Measurements from ENCODE around the gene SUGCT. TPM values are rescaled to one million over a fixed set of nuclear protein-coding genes. Genes with fewer than 3 reads are reported as not detected.
"Not testable (repeated sequence)": the region's sequence is repeated elsewhere in the genome, so short reads cannot be mapped to it uniquely, and the experiment has no call there.

The SUGCT gene
- polyA plus RNA-seq, 1 donor, result 1.3 TPM

DNA sequence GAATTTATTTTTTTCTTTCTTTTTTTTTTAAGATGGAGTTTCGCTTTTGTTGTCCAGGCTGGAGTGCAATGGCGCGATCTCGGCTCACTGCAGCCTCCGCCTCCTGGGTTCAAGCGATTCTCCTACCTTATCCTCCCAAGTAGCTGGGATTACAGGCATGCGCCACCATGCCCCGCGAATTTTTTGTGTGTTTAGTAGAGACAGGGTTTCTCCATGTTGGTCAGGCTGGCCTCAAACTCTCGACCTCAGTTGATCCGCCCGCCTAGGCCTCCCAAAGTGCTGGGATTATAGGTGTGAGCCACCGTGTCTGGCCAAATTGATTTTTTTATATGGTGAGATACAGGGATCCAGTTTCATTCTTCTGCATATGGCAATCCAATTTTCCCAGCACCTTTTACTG lies 5.1 kb downstream of the SUGCT start:
- not testable (repeated sequence) for DNase-seq

DNA sequence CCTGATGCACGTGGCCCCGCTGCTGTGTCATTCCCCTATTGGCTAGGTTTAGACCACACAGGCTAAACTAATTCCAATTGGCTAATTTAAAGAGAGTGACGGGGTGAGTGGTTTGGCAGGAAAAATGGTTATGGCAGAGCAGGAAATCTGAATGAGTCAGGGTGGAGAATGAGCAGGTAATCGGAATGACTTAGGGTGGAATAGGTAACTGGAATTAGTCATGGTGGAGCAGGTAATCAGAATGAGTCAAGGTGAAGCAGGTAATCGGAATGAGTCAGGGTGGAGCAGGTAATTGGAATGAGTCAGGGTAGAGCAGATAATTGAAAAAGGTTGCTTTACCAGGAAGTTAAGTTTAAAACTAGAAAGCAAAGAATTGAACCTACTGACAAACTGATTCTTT lies 7.1 kb downstream of the SUGCT start:
- not testable (repeated sequence) for DNase-seq

DNA sequence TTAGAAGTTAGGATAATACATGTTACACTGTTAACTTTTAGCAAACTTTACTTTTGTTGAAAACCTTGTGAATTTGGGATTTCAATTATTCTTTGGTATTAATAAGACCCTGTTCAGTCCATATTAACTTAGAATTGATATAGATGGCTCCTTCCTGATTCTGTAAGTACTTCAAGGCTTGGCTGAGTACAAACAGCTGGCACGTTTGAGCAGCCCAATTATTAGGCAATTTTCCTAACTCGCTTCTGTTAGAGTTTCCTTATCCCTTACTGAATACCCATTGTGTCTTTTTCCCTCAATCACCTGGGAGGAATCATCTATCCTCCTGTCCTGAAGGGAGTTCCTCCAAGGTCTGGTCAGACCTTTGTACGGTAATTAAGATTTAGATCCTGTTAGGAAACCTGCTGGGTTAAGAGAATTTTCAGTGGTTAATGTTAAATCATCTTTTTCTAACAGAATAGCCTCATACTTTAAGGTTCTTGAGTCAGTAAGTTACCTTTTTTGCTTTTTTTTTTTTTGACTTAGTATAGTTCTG lies 10.9 kb downstream of the SUGCT start:
- DNase-seq, result not testable (repeated sequence)

DNA sequence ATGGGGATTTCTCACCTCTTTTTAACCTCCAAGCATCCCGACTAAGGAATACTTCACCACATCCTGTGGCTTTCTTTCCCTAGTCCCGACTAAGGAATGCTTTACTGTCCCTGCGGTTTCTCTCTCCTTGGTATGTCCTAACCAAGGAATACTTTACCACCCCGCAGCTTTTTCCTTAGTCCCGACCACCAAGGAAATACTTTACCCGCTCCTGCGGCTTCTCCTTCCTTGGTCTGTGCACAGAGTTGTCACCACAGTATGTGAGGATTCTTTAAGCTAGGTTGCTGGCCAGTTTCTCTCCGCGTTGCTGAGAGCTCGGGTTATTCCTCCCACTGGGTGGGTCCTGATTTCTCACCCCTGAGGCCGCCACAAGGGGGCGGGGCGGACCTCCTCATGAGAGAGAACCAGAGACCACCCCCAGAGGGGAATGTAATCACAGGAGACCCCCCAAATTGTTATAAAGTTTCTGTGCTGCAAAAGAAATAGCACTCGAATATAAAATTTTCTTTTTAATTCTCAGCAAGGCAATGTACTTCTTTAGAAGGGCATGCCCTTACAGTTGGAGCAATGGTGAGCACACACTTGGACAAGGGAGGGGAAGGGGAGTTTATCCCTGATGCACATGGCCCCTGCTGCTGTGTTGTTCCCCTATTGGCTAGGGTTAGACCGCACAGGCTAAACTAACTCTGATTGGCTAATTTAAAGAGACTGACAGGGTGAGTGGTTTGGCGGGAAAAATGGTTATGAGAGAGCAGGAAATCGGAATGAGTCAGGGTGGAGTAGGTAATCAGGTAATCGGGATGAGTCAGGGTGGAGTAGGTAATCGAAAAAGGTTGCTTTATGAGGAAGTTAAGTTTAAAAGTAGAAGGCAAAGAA lies 12.8 kb downstream of the SUGCT start:
- DNase-seq, result no peak

DNA sequence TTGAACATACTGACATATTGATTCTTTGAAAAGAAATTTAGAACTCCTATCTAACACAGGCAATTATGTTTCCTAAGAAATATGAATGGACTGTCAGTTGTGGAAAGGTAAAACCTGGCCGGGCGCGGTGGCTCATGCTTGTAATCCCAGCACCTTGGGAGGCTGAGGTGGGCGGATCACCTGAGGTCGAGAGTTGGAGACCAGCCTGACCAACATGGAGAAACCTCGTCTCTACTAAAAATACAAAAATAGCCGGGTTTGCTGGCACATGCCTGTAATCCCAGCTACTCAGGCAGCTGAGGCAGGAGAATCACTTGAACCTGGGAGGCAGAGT lies 13.4 kb downstream of the SUGCT start:
- not testable (repeated sequence) for DNase-seq

DNA sequence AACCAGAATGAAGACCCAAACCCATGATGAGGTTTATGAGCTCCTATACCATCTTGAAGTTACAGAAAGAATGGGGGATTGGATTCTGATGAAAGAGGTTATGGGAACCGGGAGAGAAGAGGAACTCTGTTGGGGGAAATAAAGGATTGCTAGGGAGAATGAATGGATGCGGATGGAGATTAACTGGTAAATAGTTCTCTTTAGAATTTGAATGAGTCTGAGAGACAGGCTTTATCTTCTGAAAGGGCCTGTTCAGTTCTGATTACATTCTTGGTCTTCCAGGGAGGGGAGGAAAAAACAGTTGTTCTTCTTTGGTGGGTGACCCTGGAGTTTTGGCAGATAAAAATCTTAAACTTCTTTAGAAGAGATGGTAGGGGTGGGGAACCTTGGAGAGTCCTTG lies 13.9 kb downstream of the SUGCT start:
- DNase-seq, result no peak

DNA sequence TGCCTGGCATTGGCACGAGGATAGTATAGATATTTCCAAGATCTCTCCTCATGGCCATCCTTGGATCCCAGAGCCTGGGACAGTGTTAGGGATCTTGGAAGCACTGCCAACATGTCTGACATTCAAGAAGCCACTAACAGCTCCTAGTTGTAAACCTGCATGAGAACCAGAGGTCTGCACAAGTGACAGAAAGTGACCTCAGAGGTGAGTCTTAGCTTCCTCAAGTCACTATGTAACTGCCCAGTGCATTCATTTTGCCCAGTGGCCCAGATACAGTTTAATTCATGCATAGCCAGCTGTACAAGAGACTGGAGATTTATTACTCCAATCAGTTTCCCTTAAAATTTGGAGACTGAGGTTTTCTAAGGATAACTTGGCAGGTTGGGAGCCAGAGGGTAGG lies 16.7 kb downstream of the SUGCT start:
- no peak for DNase-seq

DNA sequence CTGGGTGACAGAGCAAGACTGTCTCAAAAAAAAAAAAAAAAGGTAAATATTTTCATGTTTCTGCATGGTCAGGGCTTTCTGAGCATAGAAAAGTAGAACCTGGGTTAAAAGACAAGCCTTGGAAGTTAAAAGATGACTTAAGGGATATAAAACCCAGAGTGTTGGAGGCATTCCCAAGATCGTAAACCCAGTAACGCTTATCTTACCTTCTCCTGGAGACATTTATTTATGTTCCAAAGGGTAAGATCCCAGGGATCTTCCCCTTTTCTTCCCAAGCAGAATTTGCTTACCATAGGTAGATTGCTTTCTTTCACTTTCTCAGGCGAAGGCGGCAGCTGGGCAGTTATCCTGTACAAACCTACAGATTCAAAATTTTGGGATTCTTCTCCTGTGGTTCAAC lies 22.2 kb downstream of the SUGCT start:
- no peak for DNase-seq

DNA sequence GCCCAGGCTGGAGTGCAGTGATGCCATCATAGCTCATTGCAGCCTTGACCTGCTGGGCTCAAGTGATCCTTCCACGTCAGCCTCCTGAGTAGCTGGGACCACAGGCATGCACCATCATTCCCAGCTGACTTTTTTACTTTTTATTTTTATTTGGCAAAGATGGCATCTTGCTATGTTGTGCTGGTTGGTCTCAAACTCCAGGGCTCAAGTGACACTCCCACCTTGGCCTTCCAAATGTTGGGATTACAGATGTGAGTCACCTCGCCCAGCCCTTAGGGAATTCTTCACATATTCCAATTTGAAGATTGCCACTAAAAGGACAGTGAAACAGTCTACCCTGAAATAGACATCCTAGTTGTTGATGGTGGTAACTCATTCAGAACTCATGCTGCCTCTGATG lies 27.7 kb downstream of the SUGCT start:
- no peak for DNase-seq

DNA sequence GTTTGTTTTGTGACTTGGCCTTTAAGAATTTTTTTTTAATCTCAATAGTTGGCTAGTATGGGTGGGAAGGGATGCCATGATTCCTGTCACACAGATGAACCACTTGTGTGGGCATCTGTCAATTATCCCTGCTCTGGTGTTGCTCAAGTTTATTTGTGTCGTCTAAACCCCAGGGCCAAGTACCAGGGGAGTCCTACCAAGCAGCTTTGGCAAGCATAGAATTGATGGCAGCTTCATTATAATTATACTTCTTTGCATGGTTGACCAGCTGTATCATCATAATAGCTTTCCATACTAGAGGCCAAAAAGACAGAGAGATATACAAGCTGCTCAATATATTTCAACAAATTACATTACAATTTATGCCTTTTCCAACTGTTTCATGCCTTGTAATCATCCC lies 30.4 kb downstream of the SUGCT start:
- no peak for DNase-seq

DNA sequence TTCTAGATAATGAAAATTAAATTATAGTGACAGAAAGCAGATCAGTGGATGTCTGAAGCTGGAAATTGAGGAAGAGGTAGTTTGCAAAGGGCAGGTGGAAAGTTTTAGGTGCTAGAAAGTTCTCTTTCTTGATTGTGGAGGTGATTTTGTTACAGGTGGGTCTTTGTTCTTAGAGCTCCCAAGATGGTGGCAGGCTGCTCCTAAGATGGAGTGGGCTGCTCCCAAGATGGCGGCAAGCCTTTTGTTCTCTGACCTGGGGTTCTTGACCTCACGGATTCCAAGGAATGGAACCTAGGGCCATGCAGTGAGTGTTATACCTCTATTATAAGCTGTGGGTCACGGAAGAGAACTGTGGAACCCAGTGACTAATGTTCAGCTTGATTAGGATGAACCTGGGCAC lies 32.5 kb downstream of the SUGCT start:
- no peak for DNase-seq

DNA sequence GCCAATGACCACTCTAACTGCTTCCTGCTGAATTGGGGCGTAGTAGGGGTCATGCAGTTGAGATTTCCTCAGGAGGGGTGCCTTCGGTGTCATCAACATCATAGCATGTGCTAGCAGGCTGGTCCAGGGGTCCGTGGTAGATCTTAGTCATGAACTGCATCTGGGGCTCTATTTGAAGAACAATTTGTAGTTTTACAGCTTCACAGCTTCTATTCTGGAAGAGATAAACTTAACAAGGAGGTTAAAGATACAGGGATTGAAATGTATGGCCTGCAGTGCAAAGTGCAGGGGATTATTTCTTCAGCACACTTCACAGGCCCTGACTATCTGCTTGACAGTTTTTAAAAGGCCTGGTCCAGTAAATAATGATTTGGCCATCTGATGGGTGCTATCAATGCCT lies 33.5 kb downstream of the SUGCT start:
- not testable (repeated sequence) for DNase-seq

DNA sequence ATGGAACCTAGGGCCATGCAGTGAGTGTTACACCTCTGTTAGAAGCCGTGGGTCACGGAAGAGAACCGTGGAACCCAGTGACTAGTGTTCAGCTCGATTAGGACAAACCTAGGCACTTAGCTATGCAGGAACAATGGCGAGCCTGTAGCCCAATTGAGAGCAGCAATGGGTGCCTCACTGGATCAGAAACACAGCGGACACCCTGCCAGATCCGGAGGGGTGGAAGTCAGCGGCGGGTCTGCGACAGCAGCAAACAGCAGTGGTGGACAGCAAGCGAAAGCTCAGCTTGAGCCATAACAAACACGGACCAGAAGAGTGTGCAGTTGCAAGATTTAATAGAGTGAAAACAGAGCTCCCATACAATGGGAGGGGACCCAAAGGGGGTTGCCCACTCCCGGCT lies 38.3 kb downstream of the SUGCT start:
- DNase-seq, result not testable (repeated sequence)

DNA sequence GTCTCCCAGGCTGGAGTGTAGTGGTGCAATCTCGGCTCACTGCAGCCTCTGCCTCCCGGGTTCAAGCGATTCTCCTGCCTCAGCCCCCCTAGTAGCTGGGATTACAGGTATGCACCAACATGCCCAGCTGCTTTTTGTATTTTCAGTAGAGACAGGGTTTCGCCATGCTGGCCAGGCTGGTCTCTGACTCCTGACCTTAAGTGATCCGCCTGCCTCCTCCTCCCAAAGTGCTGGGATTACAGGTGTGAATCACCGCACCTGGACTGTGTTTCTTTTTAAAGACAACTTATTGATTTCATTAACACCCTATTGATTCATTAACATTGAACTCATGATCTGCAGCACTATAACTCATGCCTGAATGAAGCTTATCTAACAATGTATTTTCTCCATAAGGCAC lies 40.5 kb downstream of the SUGCT start:
- not testable (repeated sequence) for DNase-seq

DNA sequence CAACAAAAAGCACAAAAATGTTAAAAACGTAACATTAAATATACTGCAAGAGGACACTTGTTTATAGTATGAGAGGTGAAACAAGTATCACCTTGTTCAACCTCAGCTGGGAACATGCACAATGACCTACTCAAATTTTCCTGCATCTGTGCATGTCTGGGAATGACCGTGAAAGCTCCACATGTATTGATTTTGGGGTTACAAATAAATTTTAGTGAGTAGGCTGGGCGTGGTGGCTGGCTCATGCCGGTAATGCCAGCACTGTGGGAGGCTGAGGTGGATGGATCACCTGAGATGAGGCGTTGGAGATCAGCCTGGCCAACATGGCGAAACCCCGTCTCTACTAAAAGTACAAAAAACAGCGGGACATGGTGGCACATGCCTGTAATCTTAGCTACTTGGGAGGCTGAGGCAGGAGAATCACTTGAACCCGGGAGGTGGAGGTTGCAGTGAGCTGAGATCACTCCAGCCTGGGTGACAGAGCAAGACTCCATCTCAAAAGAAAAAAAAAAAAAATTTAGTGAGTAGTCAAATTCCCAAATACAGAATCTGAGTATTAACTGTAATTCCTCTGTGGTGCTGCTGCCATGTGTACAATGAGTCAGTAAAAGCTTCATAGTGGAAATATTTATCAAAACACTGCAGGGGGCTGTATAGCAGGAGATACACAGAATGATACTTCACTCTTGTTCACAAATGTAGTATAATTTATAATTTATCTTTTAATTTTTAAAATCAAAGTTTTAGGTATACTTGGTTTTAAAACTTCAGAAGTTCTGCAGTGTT lies 41.1 kb downstream of the SUGCT start:
- DNase-seq, result no peak

DNA sequence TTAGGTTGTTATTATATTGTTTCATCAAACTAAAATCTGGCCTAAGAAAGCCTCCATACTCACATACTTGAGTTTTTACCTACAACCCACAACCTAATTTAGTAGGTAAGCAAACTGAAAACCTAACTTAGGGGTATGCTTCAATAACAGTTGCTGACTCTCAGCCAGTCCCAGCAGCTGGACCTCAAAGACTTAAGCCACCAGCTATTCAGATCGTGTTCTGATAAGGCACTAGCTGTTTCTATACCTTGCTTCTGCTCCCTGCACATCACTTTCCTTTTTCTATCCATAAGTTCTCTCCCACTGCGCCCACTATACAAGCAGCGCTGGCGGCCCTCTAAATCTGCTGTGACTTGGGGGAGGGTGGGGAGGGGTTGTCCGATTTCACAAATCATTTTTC lies 42.3 kb downstream of the SUGCT start:
- DNase-seq, result no peak

DNA sequence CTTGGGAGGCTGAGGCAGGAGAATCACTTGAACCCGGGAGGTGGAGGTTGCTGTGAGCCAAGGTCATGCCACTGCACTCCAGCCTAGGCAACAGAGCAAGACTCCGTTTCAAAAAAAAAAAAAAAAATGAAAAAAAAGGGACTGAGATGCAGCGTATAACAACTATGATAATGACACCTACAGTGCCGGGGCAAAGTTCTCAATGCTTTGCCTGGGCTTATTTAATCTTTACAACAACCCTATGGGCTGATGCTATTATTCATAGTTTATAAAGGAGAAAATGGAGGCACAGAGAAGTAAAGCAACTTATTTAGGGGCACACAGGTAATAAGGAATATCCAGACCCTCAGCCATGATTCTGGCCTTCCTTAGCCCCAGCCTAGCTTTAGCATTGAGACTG lies 47.6 kb downstream of the SUGCT start:
- DNase-seq, result no peak

DNA sequence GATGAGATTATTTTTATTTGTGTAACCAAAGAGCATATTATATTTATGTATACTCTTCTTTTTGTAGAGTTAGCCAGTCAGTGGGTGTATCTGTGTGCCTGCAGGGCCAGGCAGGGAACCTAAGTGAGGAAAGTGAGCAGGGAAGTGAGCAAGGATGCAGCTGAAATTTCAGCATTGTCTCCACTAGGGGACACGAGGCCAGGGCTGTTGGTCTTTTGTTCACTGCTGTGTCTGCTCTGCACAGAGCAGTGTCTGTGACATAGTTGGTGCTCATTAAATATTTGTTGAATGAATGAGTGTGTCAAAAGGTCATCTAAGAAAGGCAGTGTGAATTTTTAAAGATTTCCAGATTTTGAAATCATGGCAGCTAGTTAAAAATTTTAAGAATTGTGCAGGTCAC lies 51.8 kb downstream of the SUGCT start:
- DNase-seq, result no peak

DNA sequence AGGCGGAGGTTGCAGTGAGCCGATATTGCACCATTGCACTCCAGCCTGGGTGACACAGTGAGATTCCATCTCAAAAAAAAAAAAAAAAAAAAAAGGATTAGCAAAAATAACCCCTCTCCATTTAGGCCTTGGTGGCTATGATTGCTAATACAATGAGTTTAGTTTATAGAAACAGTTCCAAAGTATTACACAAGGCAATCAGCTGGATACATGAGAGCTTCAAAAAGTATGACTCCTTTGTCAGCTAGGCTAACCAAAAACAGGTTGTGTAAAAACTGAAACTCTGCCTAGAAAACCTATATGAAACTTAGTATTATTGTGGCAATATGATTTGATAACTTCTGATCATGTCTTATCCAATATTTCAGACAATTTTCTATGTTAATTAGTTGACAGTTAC lies 57.2 kb downstream of the SUGCT start:
- no peak for DNase-seq

DNA sequence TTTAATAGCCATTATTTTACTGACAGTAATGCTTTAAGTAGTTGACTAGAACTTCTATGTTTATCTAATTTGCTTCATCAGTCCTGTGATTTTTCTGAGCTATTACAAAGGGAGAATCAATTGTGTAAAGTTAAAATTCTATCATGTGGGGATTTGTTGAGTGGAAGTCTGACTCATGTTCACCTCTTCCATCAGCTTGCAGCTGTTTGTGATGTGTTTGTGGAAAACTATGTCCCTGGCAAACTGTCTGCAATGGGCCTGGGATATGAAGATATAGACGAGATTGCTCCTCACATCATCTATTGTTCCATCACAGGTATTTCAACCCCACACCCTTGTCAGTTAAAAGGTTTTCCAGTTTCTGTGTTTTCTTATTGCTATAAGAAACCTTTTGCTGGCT lies 59.9 kb downstream of the SUGCT start:
- peak; percentile 50 for DNase-seq

DNA sequence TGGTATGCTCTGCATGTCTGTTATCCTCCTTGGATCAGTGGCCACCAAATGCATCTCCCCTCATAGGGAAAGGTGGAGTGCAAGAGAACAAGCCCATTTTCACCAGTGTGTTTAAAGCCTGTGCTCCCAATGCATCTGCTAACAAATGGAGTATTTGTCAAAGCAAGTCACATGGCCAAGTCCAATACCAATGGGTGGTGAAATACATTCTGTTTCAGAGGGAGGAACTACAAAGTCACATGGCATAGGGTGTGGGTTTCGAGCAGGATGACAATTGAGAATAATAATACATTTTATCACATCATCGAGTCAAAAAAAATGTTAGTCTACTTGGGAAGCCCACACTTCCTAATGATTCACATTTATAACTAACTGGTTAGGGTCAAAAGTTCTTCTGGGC lies 62.7 kb downstream of the SUGCT start:
- DNase-seq, result no peak

DNA sequence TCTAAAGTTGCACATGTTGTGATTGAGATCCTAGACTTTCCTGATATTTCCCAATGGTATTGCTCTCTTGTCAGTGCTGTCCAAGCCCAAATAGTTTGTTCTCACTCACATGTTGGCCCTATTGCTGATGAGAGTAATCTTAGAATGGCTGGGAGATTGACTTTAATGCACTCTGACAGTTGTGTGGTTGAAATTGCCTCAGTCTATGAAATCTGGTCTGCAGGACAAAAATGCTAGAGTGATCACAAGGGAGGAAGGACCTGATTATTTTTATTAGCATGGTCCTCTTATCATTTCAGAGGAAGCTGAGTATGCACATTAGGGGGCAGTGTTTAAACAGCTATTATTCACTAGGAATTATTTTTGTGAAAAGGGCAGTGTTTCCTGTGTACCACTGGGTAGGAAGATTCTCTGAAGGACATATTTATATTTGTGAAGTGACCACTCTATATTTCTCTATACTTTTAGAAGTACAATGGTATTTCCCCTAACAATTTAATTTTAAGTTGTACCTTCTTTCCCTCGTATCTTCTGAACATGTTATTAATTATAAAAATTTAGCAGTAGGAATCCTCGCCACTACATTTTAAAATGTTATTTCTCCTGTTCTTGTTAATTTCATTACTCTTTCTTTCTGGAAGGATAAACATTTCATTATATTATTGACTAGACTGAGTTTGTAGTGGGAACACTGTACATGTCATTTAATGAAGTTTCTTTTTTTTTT lies 64.4 kb downstream of the SUGCT start:
- no peak for DNase-seq

DNA sequence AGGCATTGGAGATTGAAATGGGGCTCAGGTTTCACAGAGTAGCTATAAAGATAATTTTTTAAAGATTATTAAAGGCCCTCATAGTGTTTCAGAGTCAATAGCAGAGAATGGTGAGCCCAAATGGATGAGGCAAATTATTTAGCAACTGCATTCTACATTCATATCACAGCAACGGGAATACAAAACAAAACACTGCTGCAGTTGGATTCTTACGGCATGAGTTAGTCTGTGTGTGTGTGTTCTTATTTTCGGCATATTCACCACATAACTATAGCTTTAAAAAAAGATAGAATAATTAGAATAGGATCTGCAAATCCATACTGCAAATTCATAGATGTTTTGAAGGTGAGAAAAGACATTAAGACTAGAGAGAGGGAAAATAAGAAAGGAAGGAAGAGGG lies 66.0 kb downstream of the SUGCT start:
- DNase-seq, result peak; percentile 51

All from hindlimb muscle (tissue), 1 donor.